Astrocyte (in vitro differentiated cells and primary cell): ENCODE measurements around the gene CAPN11. TPM values are rescaled to one million over a fixed set of nuclear protein-coding genes. Genes with fewer than 3 reads are reported as not detected.

Experiments
- DNase-seq: peaks from one replicate; pipeline ENCODE4 v3.0.0-alpha.2; 2010; ENCODE audit warnings: low read depth
- FAIRE-seq: peaks from 2 replicates; lab custom pipeline; 2011; peaks lifted over from hg19 to GRCh38; lab: Jason Lieb, UNC
- H2AFZ ChIP-seq: 2 replicates; pipeline ENCODE4 v1.6.0; 2012; ENCODE audit warnings: low read depth, low read length, inconsistent platforms
- H3K27ac ChIP-seq: 2 replicates; pipeline ENCODE4 v1.5.1; 2011; ENCODE audit warnings: low read depth, low read length, inconsistent platforms
- H3K27me3 ChIP-seq: 2 replicates; pipeline ENCODE4 v1.6.0; 2011; ENCODE audit warnings: low read length, inconsistent platforms; ENCODE audit not compliant: insufficient read depth
- H3K36me3 ChIP-seq: 2 replicates; pipeline ENCODE4 v1.5.1; 2011; ENCODE audit warnings: low read length, inconsistent platforms; ENCODE audit not compliant: insufficient read depth
- H3K4me1 ChIP-seq: 2 replicates; pipeline ENCODE4 v1.5.1; 2011; ENCODE audit warnings: low read length, inconsistent platforms; ENCODE audit not compliant: insufficient read depth
- H3K4me2 ChIP-seq: 2 replicates; pipeline ENCODE4 v1.6.0; 2012; ENCODE audit warnings: low read length, inconsistent platforms
- H3K4me3 ChIP-seq: 2 replicates; pipeline ENCODE4 v1.5.1; 2011; ENCODE audit warnings: low read depth, mild to moderate bottlenecking, low read length, inconsistent platforms; ENCODE audit not compliant: insufficient read depth
- H3K79me2 ChIP-seq: 2 replicates; pipeline ENCODE4 v1.6.0; 2012; ENCODE audit warnings: mild to moderate bottlenecking, low read length, inconsistent platforms; ENCODE audit not compliant: insufficient read depth
- H3K9ac ChIP-seq: 2 replicates; pipeline ENCODE4 v1.6.0; 2012; ENCODE audit warnings: mild to moderate bottlenecking, low read length, inconsistent platforms
- H3K9me3 ChIP-seq: 2 replicates; pipeline ENCODE4 v1.5.1; 2012; ENCODE audit warnings: low read depth, mild to moderate bottlenecking, low read length, inconsistent platforms; ENCODE audit not compliant: insufficient read depth
- H4K20me1 ChIP-seq: 2 replicates; pipeline ENCODE4 v1.6.0; 2012; ENCODE audit warnings: low read length, inconsistent platforms; ENCODE audit not compliant: insufficient read depth
- H3K27ac Mint-ChIP-seq: one replicate; pipeline ENCODE4 v1.8.0; 2021; ENCODE audit warnings: mild to moderate bottlenecking, mixed read lengths; ENCODE audit not compliant: unreplicated experiment
- H3K27me3 Mint-ChIP-seq: one replicate; pipeline ENCODE4 v1.8.0; 2021; ENCODE audit warnings: low read depth, mixed read lengths; ENCODE audit not compliant: unreplicated experiment
- H3K36me3 Mint-ChIP-seq: one replicate; pipeline ENCODE4 v1.8.0; 2021; ENCODE audit warnings: low read depth, mixed read lengths; ENCODE audit not compliant: unreplicated experiment
- H3K4me1 Mint-ChIP-seq: one replicate; pipeline ENCODE4 v1.8.0; 2021; ENCODE audit warnings: low read depth, mixed read lengths; ENCODE audit not compliant: unreplicated experiment
- H3K4me3 Mint-ChIP-seq: one replicate; pipeline ENCODE4 v1.8.0; 2021; ENCODE audit warnings: mild to moderate bottlenecking, moderate library complexity, mixed read lengths; ENCODE audit not compliant: unreplicated experiment
- H3K9me3 Mint-ChIP-seq: one replicate; pipeline ENCODE4 v1.8.0; 2021; ENCODE audit warnings: mild to moderate bottlenecking, mixed read lengths; ENCODE audit not compliant: unreplicated experiment
- EZH2 ChIP-seq: IDR thresholded peaks from 2 replicates; pipeline ENCODE4 v1.6.1; 2012; ENCODE audit warnings: mild to moderate bottlenecking, low read length, inconsistent platforms; ENCODE audit not compliant: insufficient read depth
- total RNA-seq: library from RNA; stranded (reverse); gene quantifications from 2 replicates; pipeline ENCODE4 v1.2.1, GENCODE V29; 2021
- TF ChIP-seq, protein P1 (sequence below): IDR thresholded peaks from 2 replicates; pipeline ENCODE4 v1.5.1; 2011; ENCODE audit warnings: low read depth, mild to moderate bottlenecking, inconsistent platforms, low read length, moderate library complexity; ENCODE audit not compliant: insufficient read depth

Gene CAPN11
- total RNA-seq, 1 donor from 2014 or later: not detected

DNA sequence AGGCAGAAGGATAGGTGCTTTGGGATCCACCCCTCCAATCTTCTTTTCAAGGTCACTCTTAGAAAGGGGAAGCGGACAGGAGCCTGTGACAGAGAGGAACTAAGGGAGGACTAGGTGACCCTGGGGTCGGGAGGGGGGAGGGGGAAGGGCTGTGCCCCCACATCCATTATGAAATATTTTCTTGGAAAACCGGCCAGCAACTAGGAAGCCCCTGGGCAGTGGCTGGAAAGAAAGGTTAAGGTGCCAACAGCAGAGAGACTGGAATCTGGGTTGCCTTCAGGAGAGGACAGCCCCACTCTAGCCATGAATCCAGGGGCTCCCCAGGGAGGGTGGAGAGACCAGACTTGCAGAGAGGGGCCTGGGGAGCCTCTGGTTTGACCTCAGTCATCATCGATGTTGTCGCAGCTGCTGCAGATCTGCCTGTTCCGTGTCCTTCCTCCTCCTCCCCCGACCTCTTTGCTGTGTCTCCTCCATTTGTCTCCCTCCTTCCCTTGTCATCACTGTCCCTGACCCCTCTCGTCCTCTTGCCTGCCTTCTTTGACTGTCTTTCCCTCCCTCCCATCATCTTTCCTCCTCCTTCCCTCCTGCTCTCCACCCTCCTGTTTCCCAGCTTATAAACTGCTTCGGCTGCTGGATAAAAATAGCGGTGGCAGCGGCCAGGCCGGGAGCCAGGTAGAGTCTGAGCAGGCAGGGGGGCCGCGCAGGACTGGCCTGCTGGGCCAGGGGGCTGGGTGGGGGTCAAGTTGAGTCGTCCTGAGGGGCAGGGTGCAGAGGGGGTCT is 67.9 kb downstream of the CAPN11 start:
- H4K20me1 ChIP-seq: peaks cover 16% of the 10 kb centered on the region
- no peaks in the 10 kb centered on the region for H3K9me3 ChIP-seq
- H3K4me3 ChIP-seq: no peak overlapping the region
- H3K36me3 Mint-ChIP-seq: peaks cover 5% of the 10 kb centered on the region
- no peaks in the 10 kb centered on the region for H3K36me3 ChIP-seq
- H3K9me3 Mint-ChIP-seq: no peaks in the 10 kb centered on the region
- no peak overlapping the region for H3K4me2 ChIP-seq
- H3K27ac ChIP-seq: no peak overlapping the region
- peaks cover 17% of the 10 kb centered on the region for H3K27me3 Mint-ChIP-seq
- DNase-seq: no peak
- H3K4me1 ChIP-seq: peaks cover 22% of the 10 kb centered on the region
- no peak for TF ChIP-seq EZH2
- TF ChIP-seq, protein P1, sequence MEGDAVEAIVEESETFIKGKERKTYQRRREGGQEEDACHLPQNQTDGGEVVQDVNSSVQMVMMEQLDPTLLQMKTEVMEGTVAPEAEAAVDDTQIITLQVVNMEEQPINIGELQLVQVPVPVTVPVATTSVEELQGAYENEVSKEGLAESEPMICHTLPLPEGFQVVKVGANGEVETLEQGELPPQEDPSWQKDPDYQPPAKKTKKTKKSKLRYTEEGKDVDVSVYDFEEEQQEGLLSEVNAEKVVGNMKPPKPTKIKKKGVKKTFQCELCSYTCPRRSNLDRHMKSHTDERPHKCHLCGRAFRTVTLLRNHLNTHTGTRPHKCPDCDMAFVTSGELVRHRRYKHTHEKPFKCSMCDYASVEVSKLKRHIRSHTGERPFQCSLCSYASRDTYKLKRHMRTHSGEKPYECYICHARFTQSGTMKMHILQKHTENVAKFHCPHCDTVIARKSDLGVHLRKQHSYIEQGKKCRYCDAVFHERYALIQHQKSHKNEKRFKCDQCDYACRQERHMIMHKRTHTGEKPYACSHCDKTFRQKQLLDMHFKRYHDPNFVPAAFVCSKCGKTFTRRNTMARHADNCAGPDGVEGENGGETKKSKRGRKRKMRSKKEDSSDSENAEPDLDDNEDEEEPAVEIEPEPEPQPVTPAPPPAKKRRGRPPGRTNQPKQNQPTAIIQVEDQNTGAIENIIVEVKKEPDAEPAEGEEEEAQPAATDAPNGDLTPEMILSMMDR: no peak
- H3K27me3 ChIP-seq: no peaks in the 10 kb centered on the region
- H3K79me2 ChIP-seq: no peaks in the 10 kb centered on the region
- H3K4me1 Mint-ChIP-seq: peaks cover 17% of the 10 kb centered on the region
- no peak overlapping the region for H3K4me3 Mint-ChIP-seq
- no peak for FAIRE-seq
- no peak overlapping the region for H3K9ac ChIP-seq
- H3K27ac Mint-ChIP-seq: no peak overlapping the region
- no peak overlapping the region for H2AFZ ChIP-seq

DNA sequence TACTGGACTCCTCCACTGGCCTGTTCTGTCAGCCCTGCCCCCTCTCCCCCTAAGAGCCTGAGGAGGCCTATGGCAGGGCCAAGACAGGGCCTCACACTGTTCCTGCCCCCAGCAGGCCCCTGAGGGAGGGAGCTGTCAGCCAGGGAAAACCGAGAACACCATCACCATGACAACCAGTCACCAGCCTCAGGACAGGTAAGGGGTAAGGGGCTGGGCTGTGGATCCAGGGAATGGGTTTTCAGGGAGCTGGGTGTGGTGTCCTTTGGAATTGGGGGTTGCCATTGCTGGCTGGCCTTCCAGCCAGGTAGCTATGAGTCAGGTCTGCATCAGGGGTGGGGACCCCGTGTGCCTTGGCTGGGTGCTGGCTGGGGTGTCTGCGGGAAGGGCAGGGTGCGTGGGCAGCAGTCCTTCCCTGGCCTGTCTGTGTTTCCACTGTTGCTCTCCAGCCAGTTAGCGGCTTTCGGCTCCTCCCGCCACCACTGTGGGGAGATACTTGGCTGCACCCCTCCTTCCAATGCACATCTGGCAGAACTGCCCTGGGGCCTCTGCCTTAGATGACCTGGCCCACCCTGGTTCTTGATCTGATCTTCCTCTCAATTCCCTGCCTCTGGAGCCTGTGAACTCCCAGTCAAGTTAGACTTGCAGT is 68.7 kb downstream of the CAPN11 start:
- Mint-ChIP-seq H3K27ac (no peak overlapping the region), H3K36me3 (peaks cover 5% of the 10 kb centered on the region), H3K9me3 (no peaks in the 10 kb centered on the region), H3K27me3 (peaks cover 16% of the 10 kb centered on the region), H3K4me1 (peaks cover 15% of the 10 kb centered on the region), H3K4me3 (no peak overlapping the region)
- Histone ChIP-seq H3K9me3 (no peaks in the 10 kb centered on the region), H3K9ac (no peak overlapping the region), H2AFZ (no peak overlapping the region), H3K36me3 (no peaks in the 10 kb centered on the region), H3K27ac (no peak overlapping the region), H3K4me3 (no peak overlapping the region), H3K79me2 (no peaks in the 10 kb centered on the region), H3K4me1 (peaks cover 17% of the 10 kb centered on the region), H4K20me1 (peaks cover 16% of the 10 kb centered on the region), H3K27me3 (no peaks in the 10 kb centered on the region), H3K4me2 (no peak overlapping the region)
- FAIRE-seq (no peak), DNase-seq (no peak)
- TF ChIP-seq, protein P1: no peak
- no peak for TF ChIP-seq EZH2

DNA sequence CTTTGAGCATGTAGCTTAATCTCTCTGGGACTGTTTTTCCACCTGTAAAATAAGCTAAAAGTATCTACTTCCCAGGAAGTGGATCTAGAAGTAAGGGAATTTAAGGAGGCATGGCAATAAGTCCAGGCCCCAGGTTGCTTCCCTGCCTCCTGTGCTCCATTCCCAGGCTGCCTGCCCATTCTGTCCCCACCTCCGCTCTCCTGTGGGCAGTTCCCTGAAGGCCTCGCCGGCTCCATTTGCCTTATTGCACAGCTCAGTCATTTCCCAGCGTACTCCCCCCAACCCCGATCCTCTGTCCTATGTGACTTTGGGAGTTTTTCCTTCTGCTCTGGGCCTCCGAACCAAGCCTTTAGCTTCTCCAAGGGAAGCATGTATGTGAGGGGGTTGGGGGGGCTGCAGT is 69.4 kb downstream of the CAPN11 start:
- no peak for TF ChIP-seq EZH2
- Mint-ChIP-seq H3K27ac (no peak overlapping the region), H3K36me3 (peaks cover 5% of the 10 kb centered on the region), H3K9me3 (no peaks in the 10 kb centered on the region), H3K4me1 (peaks cover 10% of the 10 kb centered on the region), H3K27me3 (peaks cover 18% of the 10 kb centered on the region), H3K4me3 (no peak overlapping the region)
- peaks cover 16% of the 10 kb centered on the region for H4K20me1 ChIP-seq
- H3K4me2 ChIP-seq: no peak overlapping the region
- FAIRE-seq (no peak), DNase-seq (no peak)
- H3K27ac ChIP-seq: no peak overlapping the region
- H3K79me2 ChIP-seq: no peaks in the 10 kb centered on the region
- H3K27me3 ChIP-seq: no peaks in the 10 kb centered on the region
- no peak overlapping the region for H3K9ac ChIP-seq
- peaks cover 12% of the 10 kb centered on the region for H3K4me1 ChIP-seq
- H2AFZ ChIP-seq: no peak overlapping the region
- H3K9me3 ChIP-seq: no peaks in the 10 kb centered on the region
- no peak overlapping the region for H3K4me3 ChIP-seq
- H3K36me3 ChIP-seq: no peaks in the 10 kb centered on the region
